Subcutaneous abdominal adipose tissue (tissue), 5 donors: ENCODE measurements around the gene ZFR2.

Source experiments
- H3K27ac ChIP-seq: one replicate; pipeline ENCODE4 v1.7.0; 2013; ENCODE audit warnings: low read depth, mild to moderate bottlenecking, inconsistent platforms, low read length, moderate library complexity
- H3K27me3 ChIP-seq, 5 donors: one replicate each; pipeline ENCODE4 v1.7.0; 2013; ENCODE audit warnings: low read length in 5 of 5, inconsistent platforms in 1 of 5; ENCODE audit not compliant: control insufficient read depth in 5 of 5, insufficient read depth in 4 of 5
- H3K36me3 ChIP-seq, 5 donors: one replicate each; pipeline ENCODE4 v1.7.0; 2013; ENCODE audit warnings: low read length in 5 of 5; ENCODE audit not compliant: control insufficient read depth in 5 of 5, insufficient read depth in 5 of 5
- H3K4me1 ChIP-seq, 5 donors: one replicate each; pipeline ENCODE4 v1.7.0; 2013; ENCODE audit warnings: low read length in 5 of 5, mild to moderate bottlenecking in 3 of 5, moderate library complexity in 1 of 5; ENCODE audit not compliant: control insufficient read depth in 5 of 5, insufficient read depth in 5 of 5
- H3K4me3 ChIP-seq, 5 donors: one replicate each; pipeline ENCODE4 v1.7.0; 2013; ENCODE audit warnings: low read length in 5 of 5, low read depth in 1 of 5
- H3K9ac ChIP-seq, 5 donors: one replicate each; pipeline ENCODE4 v1.7.0; 2013; ENCODE audit warnings: low read length in 5 of 5, mild to moderate bottlenecking in 4 of 5, moderate library complexity in 3 of 5
- H3K9me3 ChIP-seq, 5 donors: one replicate each; pipeline ENCODE4 v1.7.0; 2013; ENCODE audit warnings: low read length in 5 of 5; ENCODE audit not compliant: control insufficient read depth in 5 of 5
- donor health status: healthy.
- donor health status: healthy.
- donor health status: healthy.
- donor health status: healthy.
- donor health status: healthy.

ZFR2 gene

GRCh38 chr19:3785938-3786824 is 82.7 kb downstream of the ZFR2 start, which contains the start of gene MATK:
Gene MATK, minus strand, starts transcription at chr19:3786381. Its CDS starts 1,246 bp downstream, at chr19:3785135.
- Histone ChIP-seq H3K9ac (no peak within 1 kb of the TSS), H3K4me1 (peaks cover 0 to 8% (median 0%) of the 10 kb centered on the region in 5 donors), H3K4me3 (peak within 1 kb of the TSS in 2 of 5 donors; percentile 34 to 53), H3K36me3 (no peaks in the 10 kb centered on the region), H3K27ac (no peak within 1 kb of the TSS), H3K9me3 (peaks cover 11 to 28% (median 27%) of the 10 kb centered on the region in 5 donors), H3K27me3 (peaks cover 4 to 46% (median 27%) of the 10 kb centered on the region in 5 donors)

- peaks cover 14 to 28% (median 27%) of the 10 kb centered on the region in 5 donors for H3K9me3 ChIP-seq
- no peak overlapping the region for H3K9ac ChIP-seq
- H3K36me3 ChIP-seq: no peaks in the 10 kb centered on the region
- H3K27me3 ChIP-seq: peaks cover 4 to 43% (median 25%) of the 10 kb centered on the region in 5 donors
- peaks cover 0 to 8% (median 0%) of the 10 kb centered on the region in 5 donors for H3K4me1 ChIP-seq
- peak overlapping the region in 2 of 5 donors; percentile 34 to 53 for H3K4me3 ChIP-seq
- no peak overlapping the region for H3K27ac ChIP-seq
These were observed 83.3 kb downstream of the ZFR2 start for GRCh38 chr19:3785451-3785937.

GRCh38 chr19:3784607-3785450 is 84.0 kb downstream of the ZFR2 start:
- Histone ChIP-seq H3K4me1 (peaks cover 0 to 8% (median 0%) of the 10 kb centered on the region in 5 donors), H3K36me3 (no peaks in the 10 kb centered on the region), H3K9ac (no peak overlapping the region), H3K9me3 (peaks cover 14 to 28% (median 24%) of the 10 kb centered on the region in 5 donors), H3K4me3 (peak overlapping the region in 1 of 5 donors; percentile 53), H3K27me3 (peaks cover 4 to 40% (median 25%) of the 10 kb centered on the region in 5 donors), H3K27ac (no peak overlapping the region)

GRCh38 chr19:3783660-3784584 is 84.9 kb downstream of the ZFR2 start:
- Histone ChIP-seq H3K9ac (no peak overlapping the region), H3K4me3 (no peak overlapping the region), H3K4me1 (peaks cover 0 to 8% (median 0%) of the 10 kb centered on the region in 5 donors), H3K27me3 (peaks cover 4 to 40% (median 25%) of the 10 kb centered on the region in 5 donors), H3K27ac (no peak overlapping the region), H3K9me3 (peaks cover 14 to 28% (median 24%) of the 10 kb centered on the region in 5 donors), H3K36me3 (no peaks in the 10 kb centered on the region)

GRCh38 chr19:3782903-3783302 is 85.9 kb downstream of the ZFR2 start:
- Histone ChIP-seq H3K4me1 (peaks cover 0 to 8% (median 0%) of the 10 kb centered on the region in 5 donors), H3K9ac (no peak overlapping the region), H3K27ac (no peak overlapping the region), H3K9me3 (peaks cover 14 to 28% (median 24%) of the 10 kb centered on the region in 5 donors), H3K4me3 (peak overlapping the region in 1 of 5 donors; percentile 19), H3K27me3 (peaks cover 4 to 40% (median 25%) of the 10 kb centered on the region in 5 donors), H3K36me3 (no peaks in the 10 kb centered on the region)

- no peak overlapping the region for H3K27ac ChIP-seq
- peaks cover 4 to 40% (median 25%) of the 10 kb centered on the region in 5 donors for H3K27me3 ChIP-seq
- no peak overlapping the region for H3K9ac ChIP-seq
- H3K4me1 ChIP-seq: peaks cover 0 to 8% (median 0%) of the 10 kb centered on the region in 5 donors
- peaks cover 14 to 28% (median 24%) of the 10 kb centered on the region in 5 donors for H3K9me3 ChIP-seq
- H3K36me3 ChIP-seq: no peaks in the 10 kb centered on the region
- H3K4me3 ChIP-seq: peak overlapping the region in 3 of 5 donors; percentile 5 to 31 (median 19)
These were observed 86.5 kb downstream of the ZFR2 start for GRCh38 chr19:3782330-3782729.

- no peak overlapping the region for H3K9ac ChIP-seq
- H3K9me3 ChIP-seq: peaks cover 14 to 28% (median 24%) of the 10 kb centered on the region in 5 donors
- H3K27me3 ChIP-seq: peaks cover 4 to 37% (median 23%) of the 10 kb centered on the region in 5 donors
- no peak overlapping the region for H3K27ac ChIP-seq
- H3K4me3 ChIP-seq: peak overlapping the region in 4 of 5 donors; percentile 5 to 36 (median 16)
- H3K4me1 ChIP-seq: peaks cover 0 to 8% (median 0%) of the 10 kb centered on the region in 5 donors
- no peaks in the 10 kb centered on the region for H3K36me3 ChIP-seq
These were observed 87.2 kb downstream of the ZFR2 start for GRCh38 chr19:3781603-3782002.

- H3K9ac ChIP-seq: no peak overlapping the region
- H3K36me3 ChIP-seq: no peaks in the 10 kb centered on the region
- H3K4me1 ChIP-seq: peaks cover 0 to 5% (median 0%) of the 10 kb centered on the region in 5 donors
- H3K9me3 ChIP-seq: peaks cover 14 to 28% (median 24%) of the 10 kb centered on the region in 5 donors
- peaks cover 4 to 36% (median 23%) of the 10 kb centered on the region in 5 donors for H3K27me3 ChIP-seq
- H3K4me3 ChIP-seq: peak overlapping the region in 2 of 5 donors; percentile 5 to 36
- H3K27ac ChIP-seq: no peak overlapping the region
These were observed 88.0 kb downstream of the ZFR2 start for GRCh38 chr19:3780786-3781304.
